Parathyroid adenoma (tissue), 2 donors: ENCODE results near the gene RPUSD1.

Experiments used
- H2AFZ ChIP-seq: fragments of 300-600 bp; sonication (generic); one replicate; pipeline ENCODE4 v1.7.0; 2017; ENCODE audit warnings: antibody characterized with exemption, mild to moderate bottlenecking
- H3K27ac ChIP-seq: fragments of 300-600 bp; sonication (generic); one replicate; pipeline ENCODE4 v1.7.0; 2017
- H3K27me3 ChIP-seq: fragments of 300-600 bp; sonication (generic); one replicate; pipeline ENCODE4 v1.7.0; 2017; ENCODE audit warnings: low read length; ENCODE audit not compliant: control insufficient read depth, insufficient read depth
- H3K36me3 ChIP-seq: fragments of 300-600 bp; sonication (generic); one replicate; pipeline ENCODE4 v1.7.0; 2017; ENCODE audit warnings: low read length; ENCODE audit not compliant: control insufficient read depth, insufficient read depth
- H3K4me1 ChIP-seq: fragments of 300-600 bp; sonication (generic); one replicate; pipeline ENCODE4 v1.7.0; 2017; ENCODE audit warnings: control low read depth
- H3K4me2 ChIP-seq: fragments of 300-600 bp; sonication (generic); one replicate; pipeline ENCODE4 v1.7.0; 2017; ENCODE audit warnings: low read length
- H3K4me3 ChIP-seq: fragments of 300-600 bp; sonication (generic); one replicate; pipeline ENCODE4 v1.7.0; 2017; ENCODE audit warnings: low read depth, low read length
- H3K79me2 ChIP-seq: fragments of 300-600 bp; sonication (generic); one replicate; pipeline ENCODE4 v1.7.0; 2017; ENCODE audit warnings: control low read depth
- H3K9ac ChIP-seq: fragments of 300-600 bp; sonication (generic); one replicate; pipeline ENCODE4 v1.7.0; 2017; ENCODE audit warnings: mild to moderate bottlenecking
- H3K9me3 ChIP-seq: fragments of 300-600 bp; sonication (generic); one replicate; pipeline ENCODE4 v1.7.0; 2017; ENCODE audit warnings: low read length; ENCODE audit not compliant: control insufficient read depth
- TF ChIP-seq, protein P1 (sequence below): fragments of 300-600 bp; sonication (generic); IDR thresholded peaks from one replicate; pipeline ENCODE4 v1.7.0; 2017; ENCODE audit warnings: antibody characterized with exemption, mild to moderate bottlenecking
- donor health status: primary hyperparathyroidism.

The RPUSD1 gene

DNA sequence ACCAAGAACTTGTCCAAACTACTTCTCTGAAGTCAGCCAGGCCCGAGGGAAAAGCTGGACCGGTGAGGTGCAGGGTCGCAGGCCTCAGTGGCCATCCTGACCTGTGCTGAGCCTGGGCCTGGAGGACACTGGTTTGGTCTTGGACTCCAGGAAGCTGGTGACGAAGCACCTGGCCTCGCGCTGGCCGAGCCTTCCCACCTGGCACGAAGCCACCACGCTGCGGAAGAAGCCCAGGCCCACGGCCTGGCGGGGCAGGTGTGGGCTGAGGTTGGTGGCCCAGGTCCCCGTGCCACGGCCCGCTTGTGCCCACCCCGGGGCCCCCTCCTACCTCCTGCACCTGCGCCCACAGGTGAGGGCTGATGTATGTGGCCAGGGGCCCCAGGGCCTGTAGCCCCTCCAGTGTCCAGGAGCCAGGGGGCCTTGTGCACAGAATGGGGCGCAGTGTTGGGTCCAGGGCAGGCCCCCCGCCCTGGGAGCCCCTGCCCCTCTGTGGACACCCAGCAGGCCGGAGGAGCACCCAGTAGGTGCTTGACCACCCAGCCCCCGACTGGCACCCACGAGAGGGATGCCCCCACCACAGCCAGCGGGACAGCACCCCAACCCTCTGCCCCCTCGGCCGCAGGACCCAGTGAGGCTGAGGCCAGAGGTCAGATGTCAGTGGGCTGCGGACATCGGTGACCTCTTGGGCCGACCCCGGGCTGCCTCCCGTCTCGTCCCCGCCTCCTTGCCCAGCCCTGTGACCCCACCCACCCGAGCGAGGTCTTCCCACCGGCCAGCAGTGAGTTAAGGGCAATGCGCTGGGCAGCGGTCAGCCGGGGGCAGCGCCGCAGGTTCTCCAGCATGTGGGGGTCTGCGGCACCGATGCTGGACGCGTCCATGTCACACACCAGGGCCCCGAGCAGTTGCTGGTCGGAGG lies 13.8 kb downstream of the RPUSD1 start:
- H3K27me3 ChIP-seq: no peaks in the 10 kb centered on the region
- no peak overlapping the region for H3K4me3 ChIP-seq
- no peaks in the 10 kb centered on the region for H3K36me3 ChIP-seq
- TF ChIP-seq, protein P1, sequence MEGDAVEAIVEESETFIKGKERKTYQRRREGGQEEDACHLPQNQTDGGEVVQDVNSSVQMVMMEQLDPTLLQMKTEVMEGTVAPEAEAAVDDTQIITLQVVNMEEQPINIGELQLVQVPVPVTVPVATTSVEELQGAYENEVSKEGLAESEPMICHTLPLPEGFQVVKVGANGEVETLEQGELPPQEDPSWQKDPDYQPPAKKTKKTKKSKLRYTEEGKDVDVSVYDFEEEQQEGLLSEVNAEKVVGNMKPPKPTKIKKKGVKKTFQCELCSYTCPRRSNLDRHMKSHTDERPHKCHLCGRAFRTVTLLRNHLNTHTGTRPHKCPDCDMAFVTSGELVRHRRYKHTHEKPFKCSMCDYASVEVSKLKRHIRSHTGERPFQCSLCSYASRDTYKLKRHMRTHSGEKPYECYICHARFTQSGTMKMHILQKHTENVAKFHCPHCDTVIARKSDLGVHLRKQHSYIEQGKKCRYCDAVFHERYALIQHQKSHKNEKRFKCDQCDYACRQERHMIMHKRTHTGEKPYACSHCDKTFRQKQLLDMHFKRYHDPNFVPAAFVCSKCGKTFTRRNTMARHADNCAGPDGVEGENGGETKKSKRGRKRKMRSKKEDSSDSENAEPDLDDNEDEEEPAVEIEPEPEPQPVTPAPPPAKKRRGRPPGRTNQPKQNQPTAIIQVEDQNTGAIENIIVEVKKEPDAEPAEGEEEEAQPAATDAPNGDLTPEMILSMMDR: no peak
- H3K4me1 ChIP-seq: no peaks in the 10 kb centered on the region
- no peaks in the 10 kb centered on the region for H3K9me3 ChIP-seq
- no peak overlapping the region for H3K4me2 ChIP-seq
- H3K79me2 ChIP-seq: no peaks in the 10 kb centered on the region
- H2AFZ ChIP-seq: no peak overlapping the region
- no peak overlapping the region for H3K27ac ChIP-seq
- no peak overlapping the region for H3K9ac ChIP-seq

DNA sequence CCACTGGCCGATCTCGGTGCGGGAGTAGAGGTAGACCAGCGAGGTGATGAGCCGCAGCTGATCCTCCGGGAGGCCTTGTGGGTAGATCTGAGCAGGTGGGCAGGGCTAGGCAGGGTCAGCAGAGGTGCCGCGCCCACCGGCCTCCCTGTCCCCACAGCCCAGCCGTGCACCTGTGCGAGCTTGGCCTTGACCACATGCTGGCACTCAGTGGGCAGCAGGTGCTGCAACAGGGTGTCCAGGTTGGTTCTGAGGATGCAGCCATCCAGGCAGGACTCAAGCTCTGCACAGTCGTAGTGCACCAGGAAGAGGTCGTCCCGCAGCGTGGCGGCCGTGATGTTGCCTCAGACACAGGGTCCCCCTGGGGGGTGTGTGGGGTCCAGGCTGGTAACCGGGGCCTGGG lies 15.2 kb downstream of the RPUSD1 start:
- Histone ChIP-seq H3K27ac (no peak overlapping the region), H3K4me2 (no peak overlapping the region), H3K36me3 (no peaks in the 10 kb centered on the region), H3K9me3 (no peaks in the 10 kb centered on the region), H2AFZ (no peak overlapping the region), H3K4me1 (no peaks in the 10 kb centered on the region), H3K4me3 (no peak overlapping the region), H3K79me2 (no peaks in the 10 kb centered on the region), H3K9ac (no peak overlapping the region), H3K27me3 (no peaks in the 10 kb centered on the region)
- TF ChIP-seq, protein P1: no peak

DNA sequence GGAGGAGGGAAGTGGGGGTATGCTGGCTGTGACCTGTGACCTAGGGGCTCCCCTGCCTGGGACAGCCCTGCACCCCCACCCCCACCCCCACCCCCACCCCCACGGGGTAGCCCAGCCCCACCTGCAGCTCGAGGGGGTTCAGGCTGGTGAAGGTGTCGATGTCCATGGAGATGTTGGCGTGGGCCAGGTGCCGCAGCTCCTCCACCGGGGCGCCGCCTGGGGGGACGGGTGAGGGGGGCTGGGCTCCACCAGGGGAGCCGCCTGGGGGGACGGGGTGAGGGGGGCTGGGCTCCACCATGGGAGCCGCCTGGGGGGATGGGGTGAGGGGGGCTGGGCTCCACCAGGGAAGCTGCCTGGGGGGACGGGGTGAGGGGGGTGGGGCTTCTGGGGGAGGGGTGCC lies 17.8 kb downstream of the RPUSD1 start:
- no peak overlapping the region for H3K4me3 ChIP-seq
- no peaks in the 10 kb centered on the region for H3K9me3 ChIP-seq
- TF ChIP-seq, protein P1: no peak
- H3K27me3 ChIP-seq: no peaks in the 10 kb centered on the region
- H3K27ac ChIP-seq: no peak overlapping the region
- no peaks in the 10 kb centered on the region for H3K4me1 ChIP-seq
- H3K4me2 ChIP-seq: no peak overlapping the region
- no peak overlapping the region for H2AFZ ChIP-seq
- H3K9ac ChIP-seq: no peak overlapping the region
- H3K36me3 ChIP-seq: no peaks in the 10 kb centered on the region
- no peaks in the 10 kb centered on the region for H3K79me2 ChIP-seq

DNA sequence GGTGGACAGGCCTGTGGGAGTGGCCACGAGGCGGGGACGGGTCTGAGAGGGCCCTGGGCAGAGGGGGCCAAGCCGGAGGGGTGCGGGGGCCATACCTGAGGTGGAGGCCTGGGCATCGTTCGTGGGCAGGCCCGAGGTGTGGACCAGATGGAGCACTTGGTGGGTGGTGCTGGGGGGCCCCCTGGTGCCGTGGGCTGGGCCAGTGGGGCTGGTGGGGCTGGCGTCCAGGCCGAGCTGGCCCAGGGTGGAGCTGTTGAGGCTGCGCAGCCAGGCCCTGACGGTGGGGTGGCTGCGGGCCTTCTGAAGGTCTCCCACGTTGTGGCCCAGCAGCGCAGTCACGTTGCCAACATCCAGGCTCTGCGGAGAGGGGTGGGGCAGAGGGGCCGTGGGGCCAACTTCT lies 18.2 kb downstream of the RPUSD1 start:
- H3K79me2 ChIP-seq: no peaks in the 10 kb centered on the region
- no peak overlapping the region for H3K9ac ChIP-seq
- no peak overlapping the region for H2AFZ ChIP-seq
- no peaks in the 10 kb centered on the region for H3K9me3 ChIP-seq
- no peaks in the 10 kb centered on the region for H3K4me1 ChIP-seq
- no peaks in the 10 kb centered on the region for H3K27me3 ChIP-seq
- H3K27ac ChIP-seq: no peak overlapping the region
- TF ChIP-seq, protein P1: no peak
- no peak overlapping the region for H3K4me3 ChIP-seq
- no peaks in the 10 kb centered on the region for H3K36me3 ChIP-seq
- H3K4me2 ChIP-seq: no peak overlapping the region
